Endodermal cell (in vitro differentiated cells): Measurements from ENCODE around the gene MRPS23. TPM values are rescaled to one million over a fixed set of nuclear protein-coding genes. Genes with fewer than 3 reads are reported as not detected.

Experiments
- DNase-seq: peaks from one replicate; pipeline ENCODE4 v3.0.0-alpha.2; 2017
- H3K27ac ChIP-seq: 2 replicates; pipeline ENCODE4 v1.5.1; 2013; ENCODE audit warnings: mild to moderate bottlenecking, low read depth, low read length, moderate library complexity
- H3K27me3 ChIP-seq: 2 replicates; pipeline ENCODE4 v1.6.1; 2013; ENCODE audit warnings: mild to moderate bottlenecking, low read length, moderate library complexity; ENCODE audit not compliant: insufficient read depth, control insufficient read depth, poor library complexity, severe bottlenecking
- H3K36me3 ChIP-seq: 2 replicates; pipeline ENCODE4 v1.7.0; 2013; ENCODE audit warnings: mild to moderate bottlenecking, low read length, moderate library complexity; ENCODE audit not compliant: control insufficient read depth, insufficient read depth
- H3K4me1 ChIP-seq: one replicate; pipeline ENCODE4 v1.7.0; 2013; ENCODE audit warnings: low read length; ENCODE audit not compliant: control insufficient read depth, insufficient read depth
- H3K4me3 ChIP-seq: 2 replicates; pipeline ENCODE4 v1.5.1; 2013; ENCODE audit warnings: mild to moderate bottlenecking, low read length, moderate library complexity
- H3K9ac ChIP-seq: 2 replicates; pipeline ENCODE4 v1.6.1; 2013; ENCODE audit warnings: mild to moderate bottlenecking, low read length, moderate library complexity; ENCODE audit not compliant: poor library complexity, severe bottlenecking; ENCODE audit errors: extremely low read depth
- H3K9me3 ChIP-seq: 2 replicates; pipeline ENCODE4 v1.6.1; 2013; ENCODE audit warnings: mild to moderate bottlenecking, low read length, moderate library complexity; ENCODE audit not compliant: control insufficient read depth
- H3K27ac Mint-ChIP-seq: 2 replicates; pipeline ENCODE4 v1.8.0; 2020; ENCODE audit warnings: mixed read lengths
- H3K27me3 Mint-ChIP-seq: 2 replicates; pipeline ENCODE4 v1.8.0; 2021; ENCODE audit warnings: mild to moderate bottlenecking, mixed read lengths; ENCODE audit not compliant: insufficient read depth
- H3K36me3 Mint-ChIP-seq: 2 replicates; pipeline ENCODE4 v1.8.0; 2020; ENCODE audit warnings: low read depth, mixed read lengths
- H3K4me1 Mint-ChIP-seq: 2 replicates; pipeline ENCODE4 v1.8.0; 2020; ENCODE audit warnings: mixed read lengths
- H3K4me3 Mint-ChIP-seq: 2 replicates; pipeline ENCODE4 v1.8.0; 2020; ENCODE audit warnings: mild to moderate bottlenecking, moderate library complexity, mixed read lengths
- H3K9me3 Mint-ChIP-seq: 2 replicates; pipeline ENCODE4 v1.8.0; 2020; ENCODE audit warnings: mild to moderate bottlenecking, mixed read lengths
- WGBS, 2 experiments: methylation state at CpG; one replicate each; pipeline versions ENCODE4 v1.1.5 to v1.1.7; 2013; ENCODE audit warnings: missing lambda C conversion rate in 2 of 2, mixed read lengths in 1 of 2; ENCODE audit not compliant: insufficient coverage in 1 of 2, insufficient read length in 1 of 2; 5-methylcytosine and 5-hydroxymethylcytosine counted together
- total RNA-seq, 2 donors: library from RNA; stranded (reverse); fragmentation: NEBNext Ultra II Directional in 1 of 2; extraction: Animal tissue kit (Norgen Biotek cat#: 25700) in 1 of 2; gene quantifications; 2 replicates in 1 of 2; 3 replicates in 1 of 2; pipeline ENCODE4 v1.2.1, GENCODE V29; 2021
- TF ChIP-seq, protein P1 (sequence below): fragments of 200-600 bp; sonication (generic); conservative IDR thresholded peaks from 2 replicates; pipeline ENCODE4 v1.5.0; 2021; ENCODE audit warnings: antibody characterized with exemption, mild to moderate bottlenecking

Gene MRPS23
- total RNA-seq, 2 donors from 2014 or later = 43.9 to 49.2 TPM

DNA sequence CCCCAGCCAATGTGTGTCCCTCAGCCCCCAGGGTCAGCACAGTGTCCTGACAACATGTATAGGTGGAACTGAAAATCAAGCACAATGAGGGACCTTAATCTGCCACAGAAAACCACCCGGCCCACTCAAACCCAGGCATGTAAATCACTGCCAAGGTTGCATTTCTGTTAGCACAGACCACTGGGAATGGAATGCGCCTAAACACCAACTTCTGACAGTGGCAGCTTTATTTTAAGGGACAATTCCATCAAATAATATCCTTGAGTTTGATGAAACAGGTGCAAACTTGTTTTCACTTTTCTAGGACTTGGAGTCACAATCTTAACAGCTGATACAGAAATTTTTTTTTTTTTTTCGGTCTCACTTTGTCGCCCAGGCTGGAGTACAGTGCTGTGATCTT, 37.3 kb upstream of the MRPS23 start:
- Mint-ChIP-seq H3K9me3 (no peaks in the 10 kb centered on the region), H3K4me3 (no peak overlapping the region), H3K27ac (no peak overlapping the region), H3K27me3 (no peaks in the 10 kb centered on the region), H3K36me3 (peaks cover 14% of the 10 kb centered on the region), H3K4me1 (no peaks in the 10 kb centered on the region)
- H3K4me3 ChIP-seq = no peak overlapping the region
- TF ChIP-seq, protein P1, sequence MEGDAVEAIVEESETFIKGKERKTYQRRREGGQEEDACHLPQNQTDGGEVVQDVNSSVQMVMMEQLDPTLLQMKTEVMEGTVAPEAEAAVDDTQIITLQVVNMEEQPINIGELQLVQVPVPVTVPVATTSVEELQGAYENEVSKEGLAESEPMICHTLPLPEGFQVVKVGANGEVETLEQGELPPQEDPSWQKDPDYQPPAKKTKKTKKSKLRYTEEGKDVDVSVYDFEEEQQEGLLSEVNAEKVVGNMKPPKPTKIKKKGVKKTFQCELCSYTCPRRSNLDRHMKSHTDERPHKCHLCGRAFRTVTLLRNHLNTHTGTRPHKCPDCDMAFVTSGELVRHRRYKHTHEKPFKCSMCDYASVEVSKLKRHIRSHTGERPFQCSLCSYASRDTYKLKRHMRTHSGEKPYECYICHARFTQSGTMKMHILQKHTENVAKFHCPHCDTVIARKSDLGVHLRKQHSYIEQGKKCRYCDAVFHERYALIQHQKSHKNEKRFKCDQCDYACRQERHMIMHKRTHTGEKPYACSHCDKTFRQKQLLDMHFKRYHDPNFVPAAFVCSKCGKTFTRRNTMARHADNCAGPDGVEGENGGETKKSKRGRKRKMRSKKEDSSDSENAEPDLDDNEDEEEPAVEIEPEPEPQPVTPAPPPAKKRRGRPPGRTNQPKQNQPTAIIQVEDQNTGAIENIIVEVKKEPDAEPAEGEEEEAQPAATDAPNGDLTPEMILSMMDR = no peak
- no peak for DNase-seq
- no peak overlapping the region for H3K9ac ChIP-seq
- no peak overlapping the region for H3K27ac ChIP-seq
- H3K4me1 ChIP-seq = no peaks in the 10 kb centered on the region
- H3K36me3 ChIP-seq = peaks cover 13% of the 10 kb centered on the region
- no peaks in the 10 kb centered on the region for H3K27me3 ChIP-seq
- WGBS, 2 experiments = 96 to 98% methylated on average over 3 to 4 of the region's 4 CpGs
- H3K9me3 ChIP-seq = peaks cover 9% of the 10 kb centered on the region

DNA sequence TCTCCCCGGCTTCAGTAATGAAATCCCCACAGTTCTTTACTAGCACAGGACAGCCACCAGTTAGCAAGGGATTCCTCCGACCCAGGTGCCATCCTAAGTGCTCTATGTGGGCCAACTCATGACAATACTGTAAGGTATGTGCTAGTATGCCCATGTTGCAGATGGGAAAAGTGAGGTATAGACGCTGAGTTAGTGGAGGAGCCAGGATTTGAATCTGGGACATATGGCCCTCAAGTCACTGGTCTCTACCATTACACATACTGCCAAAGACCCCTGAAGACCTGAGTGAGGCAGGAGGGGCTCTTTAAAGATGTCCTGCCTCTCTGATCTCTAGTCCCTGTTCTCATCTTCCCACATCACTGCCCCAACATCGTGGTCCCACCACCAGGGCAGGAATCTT, 36.2 kb upstream of the MRPS23 start:
- Mint-ChIP-seq H3K4me3 (no peak overlapping the region), H3K4me1 (no peaks in the 10 kb centered on the region), H3K9me3 (no peaks in the 10 kb centered on the region), H3K27me3 (no peaks in the 10 kb centered on the region), H3K36me3 (peaks cover 14% of the 10 kb centered on the region), H3K27ac (no peak overlapping the region)
- H3K27me3 ChIP-seq = no peaks in the 10 kb centered on the region
- no peak overlapping the region for H3K9ac ChIP-seq
- no peak overlapping the region for H3K4me3 ChIP-seq
- no peak for DNase-seq
- H3K9me3 ChIP-seq = peaks cover 9% of the 10 kb centered on the region
- no peak overlapping the region for H3K27ac ChIP-seq
- TF ChIP-seq, protein P1 = no peak
- 94 to 96% methylated on average over 2 to 4 of the region's 4 CpGs for WGBS, 2 experiments
- peaks cover 3% of the 10 kb centered on the region for H3K4me1 ChIP-seq
- peaks cover 14% of the 10 kb centered on the region for H3K36me3 ChIP-seq

DNA sequence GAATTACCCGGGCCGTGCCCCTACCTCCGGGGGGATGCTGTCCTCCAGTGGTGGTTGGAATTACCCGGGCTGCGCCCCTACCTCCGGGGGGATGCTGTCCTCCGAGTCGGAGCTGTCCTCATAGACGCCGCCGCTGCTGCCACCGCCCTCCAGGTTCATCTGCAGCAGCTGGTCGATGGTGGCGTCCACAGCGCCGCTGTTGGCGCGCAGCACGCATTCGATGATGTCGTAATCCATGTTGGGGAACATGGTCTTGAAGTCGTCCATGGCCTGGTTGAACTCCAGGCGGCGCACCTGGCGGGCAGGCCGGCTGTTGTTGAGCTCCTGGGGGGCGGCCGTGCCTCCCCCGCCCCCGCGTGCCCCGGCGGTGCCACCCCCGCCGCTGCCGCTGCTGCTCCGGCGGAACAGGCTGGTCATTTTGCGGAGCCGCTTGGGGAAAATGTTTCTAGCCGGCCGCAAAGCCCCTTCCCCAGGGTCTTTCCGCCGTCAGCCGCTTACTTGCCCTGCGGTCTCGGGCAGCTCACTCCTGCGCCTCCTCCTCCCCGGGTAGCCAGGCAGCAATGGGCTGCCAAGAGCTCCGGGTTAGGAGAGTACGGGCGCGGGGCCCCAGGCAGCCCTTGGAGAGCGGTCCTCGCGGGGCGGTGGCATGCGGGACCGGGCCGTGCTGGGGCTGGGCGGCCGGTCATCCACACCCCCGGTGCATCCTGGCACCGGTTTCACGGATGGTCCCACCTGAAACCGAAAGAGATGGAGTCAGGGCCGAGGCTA, 35.5 kb upstream of the MRPS23 start:
- no peaks in the 10 kb centered on the region for H3K27me3 Mint-ChIP-seq
- Histone ChIP-seq H3K4me3 (no peak overlapping the region), H3K36me3 (peaks cover 14% of the 10 kb centered on the region), H3K27me3 (no peaks in the 10 kb centered on the region), H3K9me3 (peaks cover 9% of the 10 kb centered on the region), H3K27ac (no peak overlapping the region), H3K9ac (no peak overlapping the region), H3K4me1 (peaks cover 4% of the 10 kb centered on the region)
- no peak for DNase-seq
- H3K36me3 Mint-ChIP-seq = peaks cover 14% of the 10 kb centered on the region
- H3K27ac Mint-ChIP-seq = no peak overlapping the region
- no peaks in the 10 kb centered on the region for H3K4me1 Mint-ChIP-seq
- WGBS, 2 experiments = 96 to 97% methylated on average over 31 to 67 of the region's 67 CpGs
- H3K9me3 Mint-ChIP-seq = no peaks in the 10 kb centered on the region
- TF ChIP-seq, protein P1 = no peak
- H3K4me3 Mint-ChIP-seq = no peak overlapping the region
